Ammon's horn (tissue), 1 donor: ENCODE measurements around the gene EML5.

ENCODE experiments used
- DNase-seq: peaks from one replicate; pipeline ENCODE4 v3.0.0-alpha.2; 2016; ENCODE audit warnings: low spot score

Gene EML5

GRCh38 chr14:88614218-88614907 is 178.4 kb downstream of the EML5 start:
- DNase-seq, result no peak

- no peak for DNase-seq
Measured at GRCh38 chr14:88613552-88614010, 179.2 kb downstream of the EML5 start.

DNA sequence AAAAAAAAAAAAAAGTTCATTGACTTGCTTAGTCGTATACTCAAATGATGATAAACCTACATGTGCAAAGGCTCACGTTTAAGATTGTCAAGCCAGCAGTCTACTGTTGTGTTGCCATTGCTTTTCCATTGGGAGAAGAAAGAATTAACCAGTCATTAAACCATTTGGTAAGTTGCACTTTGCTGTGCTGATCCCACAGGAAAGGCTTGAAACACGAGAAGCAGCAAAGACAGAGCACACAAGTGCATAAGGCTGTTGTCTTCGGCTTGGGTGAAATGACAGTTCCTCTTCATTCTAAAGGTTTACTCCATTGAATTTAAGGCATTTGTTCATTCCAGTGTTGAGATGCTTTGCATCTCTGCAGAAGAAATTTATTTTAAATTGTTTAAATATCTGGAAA is 179.8 kb downstream of the EML5 start:
- DNase-seq, result no peak

- peak; percentile 35 for DNase-seq
Measured at GRCh38 chr14:88611878-88612277, 180.9 kb downstream of the EML5 start.

- DNase-seq, result no peak
Measured at GRCh38 chr14:88607829-88608228, 184.9 kb downstream of the EML5 start.

DNA sequence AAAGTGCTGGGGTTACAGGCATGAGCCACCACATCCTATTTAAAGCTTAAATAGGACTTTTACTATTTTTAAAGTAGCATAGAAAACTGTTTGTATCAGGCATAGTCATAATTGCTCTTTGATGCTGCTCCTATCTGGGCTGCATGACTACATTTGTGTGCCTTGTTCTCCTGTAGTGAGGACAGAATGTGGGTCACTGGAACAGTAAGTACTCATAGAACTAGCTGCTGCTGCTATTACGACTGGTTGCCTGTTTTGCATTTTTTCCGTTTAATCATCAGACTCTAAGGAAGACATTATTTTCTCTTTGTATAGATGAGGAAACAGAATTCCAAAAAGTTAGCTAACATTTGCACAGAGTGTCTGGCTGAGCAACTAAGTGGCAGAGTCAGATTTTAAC is 187.2 kb downstream of the EML5 start:
- peak; percentile 45 for DNase-seq

GRCh38 chr14:88604212-88604611 is 188.5 kb downstream of the EML5 start:
- no peak for DNase-seq

- DNase-seq, result no peak
Measured at GRCh38 chr14:88599761-88600439, 192.9 kb downstream of the EML5 start.

- no peak for DNase-seq
Measured at GRCh38 chr14:88599326-88599725, 193.4 kb downstream of the EML5 start.

DNA sequence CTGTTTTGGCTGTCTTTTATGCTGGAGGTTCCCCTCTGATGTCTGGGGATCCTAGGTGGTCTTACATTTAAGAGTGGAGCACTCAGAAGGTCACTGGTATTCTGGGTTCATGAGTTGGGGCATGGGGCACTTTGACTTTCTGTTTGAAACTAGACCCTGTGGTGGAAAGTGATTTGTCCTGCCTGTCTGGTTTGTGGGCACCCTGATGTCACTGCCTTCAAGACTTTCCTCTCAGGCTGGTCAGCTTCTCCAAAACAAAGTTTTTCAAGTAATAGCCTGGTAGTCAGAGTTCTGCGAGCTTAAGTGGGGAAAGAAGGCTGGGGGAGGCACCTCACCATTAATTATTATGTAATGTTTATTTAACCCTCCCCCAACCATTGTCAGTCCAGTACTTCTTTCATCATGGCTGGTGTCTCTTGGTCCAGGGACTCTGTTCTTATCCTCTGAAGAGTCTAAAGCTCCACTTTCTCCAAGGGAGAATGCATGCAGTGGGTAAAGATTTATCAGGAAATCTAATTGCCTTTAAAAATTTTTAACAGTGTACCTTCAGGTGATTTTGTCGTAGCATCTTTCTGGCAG is 194.6 kb downstream of the EML5 start:
- DNase-seq, result no peak

DNA sequence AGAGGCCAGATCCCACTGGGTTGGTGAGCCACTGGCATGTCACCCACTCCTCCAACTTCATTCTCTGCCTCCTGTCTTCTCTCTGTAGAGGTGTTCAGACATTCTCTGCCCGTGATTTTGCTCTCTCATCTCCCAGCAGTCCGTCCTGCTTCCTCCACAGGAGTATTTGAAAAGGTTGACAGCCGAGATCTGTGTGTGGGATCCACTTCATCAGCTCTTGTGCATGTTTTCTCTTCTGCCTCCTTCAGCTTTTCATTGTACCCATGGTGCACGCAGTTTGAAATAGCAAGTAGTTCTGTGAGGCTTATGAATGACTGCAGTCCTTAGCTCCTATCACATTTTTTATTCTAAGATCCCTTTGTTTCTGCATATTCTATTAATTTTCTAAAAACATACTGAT is 195.2 kb downstream of the EML5 start:
- DNase-seq, result no peak

DNA sequence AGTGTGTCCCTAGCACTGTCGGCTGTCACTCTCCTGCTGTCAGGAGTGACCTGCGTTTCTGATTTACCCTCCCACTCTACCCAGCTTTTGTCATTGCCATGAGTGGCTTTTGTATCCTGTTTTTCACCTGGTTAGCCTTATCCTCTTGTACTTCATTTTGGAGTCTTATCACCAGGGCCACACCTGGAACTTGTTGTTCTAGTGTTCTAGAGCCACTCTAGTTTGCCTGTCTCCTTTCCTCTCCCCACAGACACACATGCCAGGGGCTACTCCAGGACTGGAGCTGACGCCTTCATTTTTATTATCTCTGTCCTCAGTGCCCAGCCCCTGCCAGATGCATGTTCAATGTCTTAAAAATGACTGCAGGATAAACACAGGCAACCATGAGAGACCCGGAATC is 195.7 kb downstream of the EML5 start:
- no peak for DNase-seq

- DNase-seq, result no peak
Measured at GRCh38 chr14:88592031-88592430, 200.7 kb downstream of the EML5 start.

DNA sequence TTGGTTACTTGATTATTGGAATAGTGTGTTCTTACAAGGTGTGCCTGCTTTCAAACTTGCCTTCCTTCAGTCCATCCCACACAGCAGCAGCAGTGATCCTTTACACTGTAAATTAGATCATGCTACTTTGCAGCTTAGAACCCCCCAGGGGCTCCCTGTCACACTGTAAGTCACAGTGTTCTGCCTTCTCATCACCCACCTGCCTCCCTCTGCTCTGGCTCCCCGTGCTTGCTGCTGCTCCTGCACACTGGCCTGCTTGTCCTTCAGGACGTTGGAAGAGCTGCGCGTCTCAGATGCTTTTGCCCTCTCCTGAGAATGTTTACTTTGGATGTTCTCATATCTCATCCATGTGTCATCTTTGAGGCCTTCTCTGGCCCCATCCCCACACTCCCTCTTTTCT is 202.6 kb downstream of the EML5 start:
- DNase-seq, result no peak

DNA sequence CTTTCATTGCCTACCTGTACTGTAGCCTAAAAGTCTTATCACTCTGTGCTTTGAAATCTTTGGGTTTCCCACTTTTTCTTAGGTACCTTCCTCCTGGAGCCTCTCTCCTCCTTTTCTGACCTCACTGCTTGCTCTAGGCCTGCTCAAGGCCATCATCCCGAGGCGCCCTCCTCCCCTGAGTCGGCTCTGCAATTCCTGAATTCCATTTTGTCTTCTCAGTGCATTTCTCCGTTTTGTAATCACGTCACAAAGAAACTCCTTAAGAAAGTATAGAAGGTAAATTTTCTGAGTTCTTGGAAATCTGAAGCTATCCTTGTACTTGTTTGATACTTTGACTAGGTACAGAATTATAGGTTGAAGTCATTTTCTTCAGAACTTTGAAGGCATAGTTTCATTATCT is 204.7 kb downstream of the EML5 start:
- no peak for DNase-seq

DNA sequence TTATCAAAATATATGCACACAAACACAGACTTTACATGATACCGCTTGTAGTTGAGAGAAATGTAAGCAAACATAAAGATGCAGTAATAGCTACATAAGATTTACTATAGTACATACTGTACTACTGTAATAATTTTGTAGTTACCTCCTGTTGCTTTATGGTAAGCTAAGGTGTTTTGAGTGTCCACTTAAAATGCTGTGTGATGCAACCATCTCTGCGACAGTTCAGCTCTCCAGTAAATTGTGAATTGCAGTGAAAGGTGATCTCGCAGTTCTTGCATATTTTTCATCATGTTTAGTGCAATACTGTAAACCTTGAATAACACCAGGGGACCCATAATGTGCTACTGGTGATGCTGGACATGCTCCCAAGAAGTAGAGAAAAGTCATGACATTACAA is 208.3 kb downstream of the EML5 start:
- DNase-seq, result no peak

DNA sequence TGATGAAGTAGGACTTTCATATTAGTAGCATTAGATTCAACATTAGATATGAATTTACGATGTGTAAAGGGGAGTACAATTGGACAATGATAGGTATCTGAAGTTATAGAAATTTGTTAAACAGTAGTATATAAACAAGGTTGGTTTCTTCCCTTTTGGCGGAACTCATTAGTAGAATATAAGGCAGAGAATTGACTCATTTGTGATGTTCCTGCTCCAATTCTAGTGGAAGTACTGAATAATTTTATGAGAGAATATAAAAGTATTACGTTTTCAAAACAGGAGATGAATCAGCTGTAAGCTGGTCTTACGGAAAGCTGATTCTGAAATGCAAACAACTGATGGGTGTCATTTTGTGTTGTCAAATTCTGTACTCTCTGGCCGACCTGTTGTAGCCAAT is 216.5 kb downstream of the EML5 start:
- DNase-seq, result no peak

GRCh38 chr14:88572117-88572516 is 220.6 kb downstream of the EML5 start:
- DNase-seq, result no peak

GRCh38 chr14:88568196-88568595 is 224.6 kb downstream of the EML5 start:
- no peak for DNase-seq

- DNase-seq, result no peak
Measured at GRCh38 chr14:88565427-88565826, 227.3 kb downstream of the EML5 start.

DNA sequence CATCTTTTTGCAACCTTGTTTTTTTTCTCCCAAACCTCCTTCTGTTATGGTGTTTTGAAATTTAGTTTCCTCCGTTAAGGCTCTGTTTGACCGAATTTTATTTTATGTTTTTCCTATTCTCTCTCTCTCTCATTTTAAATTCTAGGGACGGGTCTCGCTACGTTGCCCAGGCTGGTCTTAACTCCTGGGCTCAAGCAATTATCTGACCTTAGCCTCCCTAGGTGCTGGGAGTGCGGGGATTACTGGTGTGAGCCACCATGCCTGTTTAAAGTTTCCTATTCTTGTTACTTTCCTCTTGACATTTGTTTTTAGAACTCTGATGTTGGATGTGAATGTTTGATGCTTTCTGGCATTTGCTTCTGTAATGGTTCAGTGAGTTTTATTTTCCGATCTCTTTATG is 228.9 kb downstream of the EML5 start:
- DNase-seq, result no peak

DNA sequence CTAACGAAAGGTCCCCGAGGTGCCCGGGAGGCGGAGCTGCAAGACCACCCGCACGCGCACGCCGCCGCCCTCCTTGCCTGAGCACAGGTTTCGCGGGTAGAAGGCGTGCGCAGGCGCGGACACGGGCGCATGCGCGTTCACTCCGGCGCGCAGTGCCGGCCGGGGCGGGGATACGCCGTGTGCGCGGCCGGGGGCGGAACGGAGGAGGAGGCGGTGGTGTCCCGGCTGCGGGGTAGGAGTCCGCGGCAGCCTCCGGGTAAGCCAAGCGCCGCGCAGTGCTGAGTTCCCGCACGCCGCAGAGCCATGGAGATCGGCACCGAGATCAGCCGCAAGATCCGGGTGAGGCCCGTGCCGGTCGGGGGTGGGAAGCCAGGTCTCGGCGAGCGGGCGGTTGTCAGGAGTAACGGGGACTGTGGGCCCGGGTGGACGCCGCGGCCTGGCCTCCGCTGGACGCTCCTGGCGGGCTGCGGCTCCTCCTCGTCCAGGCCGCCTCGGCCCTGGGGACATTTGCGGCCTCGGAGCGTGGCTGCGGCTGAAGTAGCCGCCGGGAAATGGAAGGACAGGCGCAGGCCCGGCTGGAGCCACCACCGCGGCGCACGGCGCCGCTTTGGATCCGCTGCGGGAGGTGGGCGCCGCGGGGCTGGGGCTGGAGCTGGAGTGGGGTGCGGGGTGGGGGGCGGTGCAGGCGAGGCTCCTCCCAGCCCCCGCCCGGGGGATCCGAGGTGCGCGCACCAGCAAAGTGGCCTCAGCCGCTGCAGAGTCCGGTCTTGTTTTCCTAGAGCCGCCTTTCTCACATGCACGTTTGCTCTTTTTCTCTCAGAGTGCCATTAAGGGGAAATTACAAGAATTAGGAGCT is 229.7 kb downstream of the EML5 start, which contains the start of gene ZC3H14:
Gene ZC3H14, plus strand, starts transcription at position 207 of the 856 bp plus-strand sequence. Its CDS starts 97 bp downstream, at position 304.
- peak; percentile 90 for DNase-seq

DNA sequence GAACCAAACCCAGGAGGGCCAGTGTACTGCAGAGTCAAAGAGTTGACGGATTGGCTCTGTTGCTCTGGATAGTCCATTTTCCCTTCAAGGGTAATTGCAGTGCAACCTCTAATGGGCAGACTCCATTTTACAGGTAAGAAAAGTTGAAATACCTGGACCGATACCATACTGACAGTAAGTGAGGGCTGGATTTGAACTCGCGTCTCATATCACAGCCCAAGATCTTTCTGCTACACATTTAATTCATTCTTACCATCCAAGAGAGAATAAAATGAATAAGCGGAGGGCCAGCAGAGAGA is 230.3 kb downstream of the EML5 start:
- DNase-seq, result no peak
